Fibroblast of lung (primary cell): ENCODE data around the gene IL34. TPM values are rescaled to one million over a fixed set of nuclear protein-coding genes. Genes with fewer than 3 reads are reported as not detected.

Experiments
- DNase-seq, 2 donors: peaks; one replicate each; pipeline versions ENCODE4 v3.0.0 to v3.0.0-alpha.2; 2010; ENCODE audit warnings: low read depth in 2 of 2
- H2AFZ ChIP-seq: 2 replicates; pipeline ENCODE4 v1.5.1; 2012; ENCODE audit warnings: low read length, control low read depth, inconsistent platforms
- H3K27ac ChIP-seq: 2 replicates; pipeline ENCODE4 v1.5.1; 2011; ENCODE audit warnings: low read length, control low read depth; ENCODE audit not compliant: insufficient read depth
- H3K27me3 ChIP-seq: 2 replicates; pipeline ENCODE4 v1.5.1; 2011; ENCODE audit warnings: mild to moderate bottlenecking, low read length; ENCODE audit not compliant: control insufficient read depth, insufficient read depth
- H3K36me3 ChIP-seq: 2 replicates; pipeline ENCODE4 v1.5.1; 2011; ENCODE audit warnings: low read length; ENCODE audit not compliant: control insufficient read depth, insufficient read depth
- H3K4me1 ChIP-seq: 2 replicates; pipeline ENCODE4 v1.5.1; 2011; ENCODE audit warnings: low read length; ENCODE audit not compliant: control insufficient read depth, insufficient read depth; ENCODE audit errors: extremely low read depth
- H3K4me2 ChIP-seq: 2 replicates; pipeline ENCODE4 v1.5.1; 2011; ENCODE audit warnings: low read length, control low read depth; ENCODE audit not compliant: insufficient read depth; ENCODE audit errors: extremely low read depth
- H3K4me3 ChIP-seq, 4 experiments: fragments of 200-600 bp in 1 of 4; sonication (generic) in 1 of 4; replicated peaks in 1 of 4; 2 replicates each; pipeline ENCODE4 v1.5.1; 2011 to 2016; ENCODE audit warnings: low read length in 4 of 4, low read depth in 3 of 4, mild to moderate bottlenecking in 3 of 4, control low read depth in 2 of 4, inconsistent platforms in 1 of 4, mixed read lengths in 1 of 4; ENCODE audit not compliant: insufficient read depth in 1 of 4; ENCODE audit errors: control extremely low read depth in 1 of 4
- H3K79me2 ChIP-seq: 2 replicates; pipeline ENCODE4 v1.5.1; 2012; ENCODE audit warnings: mild to moderate bottlenecking, low read length, inconsistent platforms; ENCODE audit not compliant: control insufficient read depth, insufficient read depth
- H3K9ac ChIP-seq: 2 replicates; pipeline ENCODE4 v1.5.1; 2011; ENCODE audit warnings: mild to moderate bottlenecking, low read length, control low read depth; ENCODE audit not compliant: insufficient read depth
- H3K9me3 ChIP-seq: 2 replicates; pipeline ENCODE4 v1.5.1; 2012; ENCODE audit warnings: low read depth, low read length; ENCODE audit not compliant: control insufficient read depth, insufficient read depth
- H4K20me1 ChIP-seq: 2 replicates; pipeline ENCODE4 v1.5.1; 2011; ENCODE audit warnings: low read length; ENCODE audit not compliant: control insufficient read depth, insufficient read depth; ENCODE audit errors: extremely low read depth
- CTCF ChIP-seq, 2 donors: IDR thresholded peaks in 1 of 2; conservative IDR thresholded peaks in 1 of 2; 1 replicate in 1 of 2; 2 replicates in 1 of 2; pipeline ENCODE4 v1.5.1; 2011 to 2012; ENCODE audit warnings: low read length in 2 of 2, control low read depth in 1 of 2, inconsistent platforms in 1 of 2, low read depth in 1 of 2, mild to moderate bottlenecking in 1 of 2
- EZH2 ChIP-seq: IDR thresholded peaks from 2 replicates; pipeline ENCODE4 v1.5.1; 2012; ENCODE audit warnings: low read length, control low read depth, mild to moderate bottlenecking; ENCODE audit errors: missing control alignments
- polyA plus RNA-seq, 2 donors: library from polyadenylated mRNA; depleted of rRNA in 1 of 2; stranded (reverse) in 1 of 2; unstranded in 1 of 2; fragments of >200 nt; gene quantifications; 2 replicates each; pipeline ENCODE4 v1.2.1, GENCODE V29; 2011 to 2012; ENCODE audit warnings: missing spikeins in 1 of 2
- total RNA-seq: library from RNA; depleted of rRNA; stranded (reverse); fragments of >200 nt; gene quantifications from 2 replicates; pipeline ENCODE4 v1.2.1, GENCODE V29; 2014

IL34 gene
- total and polyA plus RNA-seq, 2 donors (not counting 1 experiment from before 2014, with no cell fraction given) = 0.45 to 5.4 TPM

- H4K20me1 ChIP-seq = no peaks in the 10 kb centered on the region
- no peak overlapping the region for H2AFZ ChIP-seq
- H3K36me3 ChIP-seq = no peaks in the 10 kb centered on the region
- no peak for DNase-seq
- no peaks in the 10 kb centered on the region for H3K9me3 ChIP-seq
- H3K4me3 ChIP-seq = no peak overlapping the region
- H3K27ac ChIP-seq = peak overlapping the region; percentile 97
- no peak overlapping the region for H3K4me2 ChIP-seq
- H3K4me1 ChIP-seq = peaks cover 56% of the 10 kb centered on the region
- TF ChIP-seq CTCF (conservative IDR thresholded peaks at IDR 0.05 in 1 of 2, IDR thresholded peaks at IDR 0.05 in 1 of 2; ENCODE audit: low read depth in 1 of 2, low read length in 2 of 2) (no peak), EZH2 (no peak)
- no peak overlapping the region for H3K9ac ChIP-seq
- no peaks in the 10 kb centered on the region for H3K79me2 ChIP-seq
- no peaks in the 10 kb centered on the region for H3K27me3 ChIP-seq
Measured at GRCh38 chr16:70701998-70702397, 55.6 kb downstream of the IL34 start.

- H3K9me3 ChIP-seq = no peaks in the 10 kb centered on the region
- no peaks in the 10 kb centered on the region for H3K79me2 ChIP-seq
- no peak overlapping the region for H3K4me2 ChIP-seq
- peak overlapping the region; percentile 51 for H3K9ac ChIP-seq
- H3K36me3 ChIP-seq = no peaks in the 10 kb centered on the region
- no peak for TF ChIP-seq EZH2
- TF ChIP-seq CTCF (conservative IDR thresholded peaks at IDR 0.05 in 1 of 2, IDR thresholded peaks at IDR 0.05 in 1 of 2; ENCODE audit: low read depth in 1 of 2, low read length in 2 of 2) = no peak
- no peak overlapping the region for H2AFZ ChIP-seq
- peak overlapping the region; percentile 97 for H3K27ac ChIP-seq
- no peak for DNase-seq
- peaks cover 59% of the 10 kb centered on the region for H3K4me1 ChIP-seq
- no peaks in the 10 kb centered on the region for H4K20me1 ChIP-seq
- no peak overlapping the region for H3K4me3 ChIP-seq
- H3K27me3 ChIP-seq = no peaks in the 10 kb centered on the region
Measured at GRCh38 chr16:70702624-70703023, 56.3 kb downstream of the IL34 start.

- no peak overlapping the region for H2AFZ ChIP-seq
- no peaks in the 10 kb centered on the region for H3K27me3 ChIP-seq
Measured at GRCh38 chr16:70703041-70703834, 56.9 kb downstream of the IL34 start.

More at GRCh38 chr16:70703041-70703834, 56.9 kb downstream of the IL34 start:
- no peaks in the 10 kb centered on the region for H3K79me2 ChIP-seq
- peak overlapping the region; percentile 66 for H3K9ac ChIP-seq
- H3K4me3 ChIP-seq = no peak overlapping the region
- peaks cover 59% of the 10 kb centered on the region for H3K4me1 ChIP-seq
- H3K9me3 ChIP-seq = no peaks in the 10 kb centered on the region
- H3K4me2 ChIP-seq = peak overlapping the region; percentile 41
- H3K36me3 ChIP-seq = no peaks in the 10 kb centered on the region
- peak; percentile 93 to 94 for DNase-seq
- TF ChIP-seq EZH2 (no peak), CTCF (conservative IDR thresholded peaks at IDR 0.05 in 1 of 2, IDR thresholded peaks at IDR 0.05 in 1 of 2; ENCODE audit: low read depth in 1 of 2, low read length in 2 of 2) (peak; percentile 41 to 57)
- H3K27ac ChIP-seq = peak overlapping the region; percentile 97
- H4K20me1 ChIP-seq = no peaks in the 10 kb centered on the region
